IMR-90 (cell line): ENCODE data around the gene SYNPO2. TPM values are rescaled to one million over a fixed set of nuclear protein-coding genes. Genes with fewer than 3 reads are reported as not detected.

Experiments used
- ATAC-seq: fragments of 200-7000 bp; cut with Tn5 transposase; 2 replicates; pipeline ENCODE4 v1.9.1; 2020; ENCODE audit warnings: low read depth, mild to moderate bottlenecking, moderate library complexity
- BruUV-seq: library from RNA; stranded (reverse); fragments of 400-500 nt; replicated peaks from 2 replicates; lab custom pipeline; 2021; lab: Mats Ljungman, UMichigan
- CTCF ChIA-PET: fragments of 300-600 bp; formaldehyde crosslinking; extraction: SDS; loops from one replicate; lab custom pipeline; 2021; ENCODE audit warnings: antibody characterized with exemption; lab: Yijun Ruan, JAX
- POLR2A ChIA-PET: fragments of 300-600 bp; sonication (Branson Sonifier 250); formaldehyde crosslinking; loops from one replicate; lab custom pipeline; 2022; ENCODE audit warnings: antibody characterized with exemption; ENCODE audit not compliant: unreplicated experiment; lab: Charles Lee
- DNase-seq: peaks from one replicate; pipeline ENCODE4 v3.0.0; 2013
- H2AFZ ChIP-seq: replicated peaks from 2 replicates; pipeline ENCODE3; 2013; ENCODE audit warnings: low read length, mild to moderate bottlenecking; ENCODE audit not compliant: poor library complexity
- H2AK5ac ChIP-seq: 2 replicates; pipeline ENCODE4 v1.6.1; 2013; ENCODE audit warnings: low read depth, low read length, inconsistent platforms
- H2AK9ac ChIP-seq: replicated peaks from 2 replicates; pipeline ENCODE3; 2013; ENCODE audit warnings: mild to moderate bottlenecking, low read depth, low read length, moderate library complexity; ENCODE audit not compliant: poor library complexity
- H2BK120ac ChIP-seq: 2 replicates; pipeline ENCODE4 v1.6.1; 2013; ENCODE audit warnings: low read depth, low read length, inconsistent platforms
- H2BK15ac ChIP-seq: 3 replicates; pipeline ENCODE4 v1.6.1; 2013; ENCODE audit warnings: low read depth, low read length, inconsistent platforms
- H2BK20ac ChIP-seq: 2 replicates; pipeline ENCODE4 v1.6.1; 2013; ENCODE audit warnings: low read depth, mild to moderate bottlenecking, inconsistent platforms, low read length, moderate library complexity
- H2BK5ac ChIP-seq: 2 replicates; pipeline ENCODE4 v1.6.1; 2013; ENCODE audit warnings: mild to moderate bottlenecking, low read depth, low read length, inconsistent platforms; ENCODE audit not compliant: poor library complexity, severe bottlenecking
- H3K14ac ChIP-seq: replicated peaks from 2 replicates; pipeline ENCODE4 v1.6.1; 2013; ENCODE audit warnings: low read depth, low read length, inconsistent platforms
- H3K18ac ChIP-seq: 2 replicates; pipeline ENCODE4 v1.6.1; 2013; ENCODE audit warnings: low read depth, low read length, control low read depth
- H3K23ac ChIP-seq: 2 replicates; pipeline ENCODE4 v1.6.1; 2013; ENCODE audit warnings: low read depth, low read length, inconsistent platforms
- H3K27ac ChIP-seq: 2 replicates; pipeline ENCODE4 v1.5.1; 2013; ENCODE audit warnings: mild to moderate bottlenecking, control low read depth, low read length; ENCODE audit not compliant: insufficient read depth
- H3K27me3 ChIP-seq: 2 replicates; pipeline ENCODE4 v1.6.1; 2013; ENCODE audit warnings: low read length; ENCODE audit not compliant: control insufficient read depth, insufficient read depth
- H3K36me3 ChIP-seq: 2 replicates; pipeline ENCODE4 v1.6.1; 2013; ENCODE audit warnings: low read length, mixed read lengths; ENCODE audit not compliant: control insufficient read depth, insufficient read depth
- H3K4ac ChIP-seq: 2 replicates; pipeline ENCODE4 v1.6.1; 2013; ENCODE audit warnings: low read depth, low read length, inconsistent platforms
- H3K4me1 ChIP-seq: 2 replicates; pipeline ENCODE4 v1.6.1; 2013; ENCODE audit warnings: low read length, mixed read lengths; ENCODE audit not compliant: control insufficient read depth, insufficient read depth
- H3K4me2 ChIP-seq: 2 replicates; pipeline ENCODE4 v1.6.1; 2013; ENCODE audit warnings: low read depth, mild to moderate bottlenecking, control low read depth, low read length, moderate library complexity
- H3K4me3 ChIP-seq: 2 replicates; pipeline ENCODE4 v1.5.1; 2013; ENCODE audit warnings: low read depth, mild to moderate bottlenecking, control low read depth, low read length, moderate library complexity; ENCODE audit not compliant: insufficient read depth
- H3K56ac ChIP-seq: 2 replicates; pipeline ENCODE4 v1.6.1; 2013; ENCODE audit warnings: low read length, inconsistent platforms; ENCODE audit not compliant: insufficient read depth; ENCODE audit errors: extremely low read depth
- H3K79me1 ChIP-seq, 2 experiments: 2 replicates each; pipeline ENCODE4 v1.6.1; 2013; ENCODE audit warnings: low read length in 2 of 2, inconsistent platforms in 1 of 2, low read depth in 1 of 2
- H3K9ac ChIP-seq: 2 replicates; pipeline ENCODE4 v1.6.1; 2013; ENCODE audit warnings: low read depth, low read length, control low read depth
- H3K9me1 ChIP-seq: 2 replicates; pipeline ENCODE4 v1.6.1; 2013; ENCODE audit warnings: low read length, inconsistent platforms; ENCODE audit not compliant: insufficient read depth
- H3K9me3 ChIP-seq: 2 replicates; pipeline ENCODE4 v1.6.1; 2013; ENCODE audit warnings: low read length; ENCODE audit not compliant: control insufficient read depth, insufficient read depth
- H4K20me1 ChIP-seq: 2 replicates; pipeline ENCODE4 v1.6.1; 2013; ENCODE audit warnings: low read length, inconsistent platforms; ENCODE audit not compliant: insufficient read depth
- H4K5ac ChIP-seq: 2 replicates; pipeline ENCODE4 v1.6.1; 2013; ENCODE audit warnings: mild to moderate bottlenecking, low read depth, low read length, control low read depth
- H4K8ac ChIP-seq, 2 experiments: 2 replicates each; pipeline ENCODE4 v1.6.1; 2013; ENCODE audit warnings: low read depth in 2 of 2, low read length in 2 of 2, control low read depth in 1 of 2, inconsistent platforms in 1 of 2
- H4K91ac ChIP-seq: 2 replicates; pipeline ENCODE4 v1.6.1; 2013; ENCODE audit warnings: low read depth, low read length, inconsistent platforms; ENCODE audit not compliant: insufficient read depth
- CTCF ChIP-seq: conservative IDR thresholded peaks from 2 replicates; pipeline ENCODE4 v1.5.1; 2012; ENCODE audit warnings: mild to moderate bottlenecking, low read depth, low read length, improper control_type of control experiment
- ELK1 ChIP-seq: fragments of 150-350 bp; IDR thresholded peaks from 2 replicates; pipeline ENCODE4 v1.6.1; 2016; ENCODE audit warnings: low read depth, mild to moderate bottlenecking, low read length, moderate library complexity, borderline replicate concordance
- FOS ChIP-seq: fragments of 150-350 bp; IDR thresholded peaks from 2 replicates; pipeline ENCODE4 v1.6.1; 2016; ENCODE audit warnings: low read depth, low read length
- POLR2A ChIP-seq: IDR thresholded peaks from 2 replicates; pipeline ENCODE4 v1.6.1; 2012; ENCODE audit warnings: mild to moderate bottlenecking, low read depth, low read length
- RAD21 ChIP-seq: IDR thresholded peaks from 2 replicates; pipeline ENCODE4 v1.6.1; 2012; ENCODE audit warnings: low read length, improper control_type of control experiment
- SMC3 ChIP-seq: fragments of 150-350 bp; IDR thresholded peaks from 2 replicates; pipeline ENCODE4 v1.6.1; 2016; ENCODE audit warnings: low read depth, mild to moderate bottlenecking, antibody characterized with exemption, low read length, moderate library complexity
- WGBS, 2 experiments: methylation state at CpG; one replicate each; pipeline versions ENCODE4 v1.1.5 to v1.1.7; 2013; ENCODE audit warnings: missing lambda C conversion rate in 2 of 2; ENCODE audit not compliant: insufficient read length in 1 of 2; ENCODE audit errors: extremely low coverage in 2 of 2; 5-methylcytosine and 5-hydroxymethylcytosine counted together
- dilution Hi-C: fragments of 300-500 bp; cut with HindIII; formaldehyde crosslinking; loops from one replicate; pipeline ENCODE4 v1.14.3; 2018; ENCODE audit warnings: low sequenced_read_pairs; ENCODE audit not compliant: unreplicated experiment
- in situ Hi-C: fragments of 300-500 bp; cut with MboI; formaldehyde crosslinking; loops from 3 replicates; pipeline ENCODE4 v1.14.3; 2019; ENCODE audit warnings: low sequenced_read_pairs, inconsistent platforms, mixed read lengths
- intact Hi-C: fragments of 100-400 bp; cut with micrococcal nuclease; formaldehyde crosslinking; loops from 2 replicates; pipeline ENCODE4 v1.10.0; 2022
- polyA plus RNA-seq, 3 experiments: library from polyadenylated mRNA; depleted of rRNA; stranded (reverse); fragments of >200 nt; gene quantifications; 2 replicates each; pipeline ENCODE4 v1.2.3, GENCODE V29; 2012; ENCODE audit warnings: low replicate concordance in 1 of 3
- total RNA-seq: library from RNA; depleted of rRNA; stranded (reverse); fragments of >200 nt; gene quantifications from 2 replicates; pipeline ENCODE4 v1.2.3, GENCODE V29; 2012

Gene SYNPO2
- total and polyA plus RNA-seq, 2 of the 4 experiments (the other 2 are of a cell fraction): 0.99 to 1.8 TPM

GRCh38 chr4:118968813-118969212, 80.2 kb downstream of the SYNPO2 start (continued):
- TF ChIP-seq FOS: no peak

- Histone ChIP-seq H2AK9ac (no peak overlapping the region), H4K8ac (no peak overlapping the region), H3K4me2 (peak overlapping the region; percentile 55; the same call in 1 of the 2 replicates), H3K27ac (no peak overlapping the region), H2AK5ac (no peak overlapping the region), H4K5ac (no peak overlapping the region), H2BK120ac (no peak overlapping the region), H3K23ac (no peak overlapping the region), H3K27me3 (no peaks in the 10 kb centered on the region), H2BK15ac (no peak overlapping the region), H4K91ac (no peak overlapping the region), H2AFZ (no peak overlapping the region), H2BK20ac (no peak overlapping the region), H3K14ac (no peak overlapping the region), H3K18ac (no peak overlapping the region), H3K9me1 (peaks cover 7% of the 10 kb centered on the region; the same call in 1 of the 2 replicates), H2BK5ac (peak overlapping the region; percentile 87), H3K9ac (no peak overlapping the region), H3K9me3 (no peaks in the 10 kb centered on the region), H3K56ac (no peak overlapping the region), H3K4me1 (peaks cover 16% of the 10 kb centered on the region), H3K79me1 (no peaks in the 10 kb centered on the region), H3K4ac (no peak overlapping the region), H4K20me1 (no peaks in the 10 kb centered on the region), H3K36me3 (no peaks in the 10 kb centered on the region), H3K4me3 (no peak overlapping the region)
- TF ChIP-seq RAD21 (peak; percentile 92), POLR2A (0 out of 2 replicates have a peak, but pooled peaks have one; percentile 46), SMC3 (peak; percentile 86), ELK1 (no peak), CTCF (peak; percentile 86)
- in situ Hi-C loops (loop anchor here (25.0 kb wide), 1 partner anchor 432 kb away; no protein-coding TSS in a partner anchor), intact Hi-C loops (loop anchor here (1.0 to 10.0 kb wide), 6 partner anchors 52 to 545 kb away; no protein-coding TSS in a partner anchor), dilution Hi-C loops (no loop called here)
- peak; percentile 82 for DNase-seq
- ATAC-seq: peak; percentile 75
- CTCF ChIA-PET: interaction anchor here (0.5 kb wide), 1 partner anchor 198 kb away, joined by 3 read pairs; no protein-coding TSS in a partner anchor
- no TSS peak for BruUV-seq
- POLR2A ChIA-PET: no interaction called here
- WGBS, 2 experiments: no CpG with 5 or more reads among the region's 5 CpGs
Measured at GRCh38 chr4:118969359-118969758, 80.7 kb downstream of the SYNPO2 start.
